GM08714 (cell line): Measurements from ENCODE around the gene AP1M1.
"Not testable (repeated sequence)": the region's sequence is repeated elsewhere in the genome, so short reads cannot be mapped to it uniquely, and the experiment has no call there.

Source experiments
- H3K4me3 ChIP-seq: fragments of 200-500 bp; sonication (Bioruptor generic); 2 replicates; pipeline ENCODE4 v1.5.1; 2014; ENCODE audit warnings: mild to moderate bottlenecking, low read length, inconsistent platforms
- ZNF274 ChIP-seq: IDR thresholded peaks from 2 replicates; pipeline ENCODE4 v1.6.1; 2012; ENCODE audit warnings: mild to moderate bottlenecking, low read depth, low read length

AP1M1 gene

DNA sequence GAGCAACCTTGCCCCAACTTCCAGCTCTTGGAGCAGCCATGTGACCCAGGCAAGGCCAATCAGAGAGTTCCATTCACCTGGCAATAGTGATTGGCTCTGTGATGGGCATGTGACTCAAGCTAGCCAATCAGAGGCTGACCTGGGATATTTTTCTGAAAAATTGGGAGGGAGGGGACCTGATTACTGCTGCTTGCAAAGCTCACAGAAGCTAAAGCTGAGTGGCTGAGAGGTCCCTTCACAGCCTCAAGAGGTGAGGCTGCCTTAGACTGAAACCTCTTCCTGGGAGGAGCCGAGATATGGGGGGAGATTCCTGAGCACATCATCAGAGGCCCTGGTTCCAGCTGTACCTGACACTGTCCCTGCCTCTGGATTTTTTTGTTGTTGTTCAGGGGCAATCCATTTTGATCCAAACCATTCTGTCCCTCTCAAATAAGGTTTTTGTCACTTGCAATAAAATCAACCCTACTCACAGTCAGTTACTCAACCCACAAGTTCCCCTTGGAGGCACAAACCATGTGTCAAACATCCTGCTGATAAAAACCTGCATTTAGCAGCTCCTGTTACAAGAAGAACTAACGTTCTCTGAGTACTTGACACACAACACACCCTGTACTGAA, 29.1 kb upstream of the AP1M1 start:
- no peak for TF ChIP-seq ZNF274
- no peak overlapping the region for H3K4me3 ChIP-seq

DNA sequence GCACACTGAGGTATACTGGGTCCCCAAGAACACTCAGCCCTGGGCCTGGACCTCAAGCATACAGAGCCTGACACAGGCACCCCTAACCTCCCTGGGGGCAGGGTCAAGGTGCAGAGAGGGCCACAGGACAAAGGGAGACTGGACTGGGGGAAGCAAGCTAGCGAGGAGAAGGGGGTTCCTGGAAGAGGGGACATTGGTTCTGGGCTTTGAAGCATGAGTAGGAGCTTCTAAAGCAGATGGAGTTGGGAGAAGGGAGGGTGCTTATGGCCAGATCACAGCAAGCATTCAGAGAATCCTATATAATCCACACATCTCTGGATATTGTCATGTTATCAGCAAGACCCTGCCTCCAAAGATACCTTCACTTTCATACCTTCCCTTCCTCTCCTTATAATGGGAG, 27.6 kb upstream of the AP1M1 start:
- no peak overlapping the region for H3K4me3 ChIP-seq
- TF ChIP-seq ZNF274 = no peak

DNA sequence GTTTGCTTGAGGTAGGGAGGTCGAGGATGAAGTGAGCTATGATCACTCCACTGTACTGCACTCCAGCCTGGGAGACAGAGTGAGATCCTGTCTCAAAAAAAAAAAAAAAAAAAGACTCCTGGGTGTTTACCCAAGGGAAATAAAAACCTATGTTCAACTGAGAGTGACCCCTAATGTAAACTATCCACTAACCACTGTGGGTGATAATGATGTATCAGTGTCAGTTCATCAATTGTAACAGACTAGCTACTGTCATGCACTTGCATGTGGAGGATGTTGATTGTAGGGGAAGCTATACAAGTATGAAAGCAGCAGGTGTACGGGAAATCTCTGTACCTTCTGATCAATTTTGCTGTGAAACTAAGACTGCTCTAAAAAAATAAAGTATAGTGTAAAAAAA, 21.8 kb upstream of the AP1M1 start:
- no peak for TF ChIP-seq ZNF274
- H3K4me3 ChIP-seq = no peak overlapping the region

DNA sequence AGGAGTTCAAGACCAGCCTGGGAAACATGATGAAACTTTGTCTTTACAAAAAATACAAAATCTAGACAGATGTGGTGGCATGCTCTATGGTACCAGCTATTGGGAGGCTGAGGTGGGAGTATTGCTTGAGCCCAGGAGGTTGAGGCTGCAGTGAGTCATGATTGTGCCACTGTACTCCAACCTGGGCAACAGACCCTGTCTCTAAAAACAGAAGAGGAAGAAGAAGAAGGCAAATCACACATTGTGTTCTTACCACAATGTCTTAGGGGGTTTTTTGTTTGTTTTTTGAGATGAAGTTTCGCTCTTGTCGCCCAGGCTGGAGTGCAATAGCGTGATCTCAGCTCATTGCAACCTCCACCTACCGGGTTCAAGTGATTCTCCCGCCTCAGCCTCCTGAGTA, 18.8 kb upstream of the AP1M1 start:
- H3K4me3 ChIP-seq = not testable (repeated sequence)

DNA sequence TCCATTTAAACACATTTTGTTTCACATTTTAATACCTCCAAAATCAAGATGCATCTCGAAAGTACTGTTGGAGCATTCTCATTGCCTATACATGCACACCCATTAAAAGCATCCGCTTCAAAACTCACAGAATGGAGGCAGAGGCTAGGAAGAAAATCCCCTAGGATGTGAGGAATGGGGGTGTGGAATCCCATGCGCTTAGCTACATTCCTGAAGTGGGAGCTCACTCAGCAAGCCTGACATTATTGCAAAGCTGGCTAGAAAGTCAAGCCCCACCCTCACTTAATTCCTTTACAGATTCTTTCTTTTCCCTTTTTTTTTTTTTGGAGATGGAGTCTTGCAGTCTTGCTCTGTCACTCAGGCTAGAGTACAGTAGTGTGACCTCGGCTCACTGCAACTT, 17.1 kb upstream of the AP1M1 start:
- H3K4me3 ChIP-seq = no peak overlapping the region
- TF ChIP-seq ZNF274 = no peak

DNA sequence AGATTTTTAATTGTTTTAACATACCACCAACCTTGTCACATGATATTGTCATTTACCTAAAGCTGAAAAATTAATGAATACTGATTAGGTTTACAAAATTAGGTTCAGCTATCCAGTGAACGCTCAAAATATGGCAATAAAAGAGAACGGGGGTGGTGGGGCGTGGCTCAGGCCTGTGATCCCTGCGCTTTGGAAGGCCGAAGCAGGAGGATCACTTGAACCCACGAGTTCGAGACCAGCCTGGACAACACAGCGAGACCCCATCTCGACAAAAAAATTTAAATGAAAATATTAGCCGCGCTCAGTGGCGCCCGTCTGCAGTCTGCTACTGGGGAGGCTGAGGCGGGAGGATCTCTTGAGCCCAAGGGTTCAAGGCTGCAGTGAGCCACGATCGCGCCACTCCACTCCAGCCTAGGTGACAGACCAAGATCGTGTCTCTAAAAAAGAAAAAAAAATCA, 13.0 kb upstream of the AP1M1 start:
- peak overlapping the region; percentile 50; the same call in 1 of the 2 replicates for H3K4me3 ChIP-seq
- no peak for TF ChIP-seq ZNF274

DNA sequence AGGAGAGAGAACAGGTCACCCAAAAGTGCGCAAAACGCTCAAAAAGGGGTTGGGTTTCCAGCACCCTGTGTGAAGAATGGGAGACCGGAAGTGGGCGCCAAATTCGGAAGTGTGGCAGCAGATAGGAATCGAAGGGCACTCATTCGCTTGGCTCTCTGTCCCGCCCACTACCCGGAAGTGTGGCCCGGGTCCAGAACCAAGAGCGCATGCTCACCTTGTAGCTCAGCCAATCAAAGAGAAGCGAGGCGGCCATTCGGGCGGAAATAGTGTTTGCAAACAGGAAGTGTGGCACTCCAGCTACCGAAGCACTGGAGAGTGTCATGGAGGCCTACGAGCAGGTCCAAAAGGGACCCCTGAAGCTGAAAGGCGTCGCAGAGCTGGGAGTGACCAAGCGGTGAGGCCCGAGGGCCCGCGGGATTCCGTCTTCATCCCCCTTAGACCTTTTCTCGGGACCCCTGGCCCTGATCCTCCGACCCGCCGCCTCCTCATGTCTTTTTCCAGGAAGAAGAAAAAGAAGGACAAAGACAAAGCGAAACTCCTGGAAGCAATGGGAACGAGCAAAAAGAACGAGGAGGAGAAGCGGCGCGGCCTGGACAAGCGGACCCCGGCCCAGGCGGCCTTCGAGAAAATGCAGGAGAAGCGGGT, 12.5 kb upstream of the AP1M1 start, which contains the start of gene FAM32A:
Gene FAM32A, plus strand, starts transcription at position 288 of the 645 bp plus-strand sequence. Its CDS starts 33 bp downstream, at position 321.
- peak within 1 kb of the TSS; percentile 87 for H3K4me3 ChIP-seq
- TF ChIP-seq ZNF274 = no peak

DNA sequence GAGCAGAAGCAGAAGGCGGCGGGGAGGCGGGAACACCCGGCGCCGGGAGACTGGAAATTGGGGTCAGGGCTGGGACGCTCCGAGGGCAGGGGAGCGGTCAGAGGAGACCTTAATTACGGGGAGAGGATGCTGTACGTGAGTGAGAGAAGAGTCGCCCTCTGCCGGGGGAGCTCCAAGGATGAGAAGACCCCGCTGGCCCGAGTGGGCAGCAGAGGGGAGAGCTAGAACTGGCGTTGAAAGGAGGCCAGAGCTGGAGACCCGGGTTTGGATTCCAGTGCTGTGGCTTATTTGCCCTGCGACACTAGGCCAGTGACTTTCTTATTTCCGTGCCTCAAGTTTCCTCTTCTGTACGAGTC, 12.0 kb upstream of the AP1M1 start:
- no peak for TF ChIP-seq ZNF274
- H3K4me3 ChIP-seq = peak overlapping the region; percentile 87

DNA sequence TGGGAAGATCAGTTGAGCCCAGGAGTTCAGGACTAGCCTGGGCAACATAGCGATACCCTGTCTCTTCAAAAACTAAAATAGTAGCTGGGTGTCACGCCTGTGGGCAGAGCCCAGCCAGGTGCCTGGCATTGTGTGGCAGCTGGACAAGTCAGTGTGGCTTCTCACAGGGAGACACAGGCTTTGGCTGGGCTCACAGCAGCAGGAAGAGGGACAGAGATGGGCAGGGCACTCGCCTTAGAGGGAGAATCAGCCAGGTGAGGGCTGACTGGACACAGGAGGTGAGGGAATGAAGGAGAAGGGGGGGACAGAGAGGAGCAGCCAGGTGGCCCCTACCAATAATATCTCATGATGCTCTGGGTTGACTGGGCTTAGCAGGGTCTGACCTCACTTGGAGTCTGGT, 9.2 kb upstream of the AP1M1 start:
- H3K4me3 ChIP-seq = no peak overlapping the region
- no peak for TF ChIP-seq ZNF274

DNA sequence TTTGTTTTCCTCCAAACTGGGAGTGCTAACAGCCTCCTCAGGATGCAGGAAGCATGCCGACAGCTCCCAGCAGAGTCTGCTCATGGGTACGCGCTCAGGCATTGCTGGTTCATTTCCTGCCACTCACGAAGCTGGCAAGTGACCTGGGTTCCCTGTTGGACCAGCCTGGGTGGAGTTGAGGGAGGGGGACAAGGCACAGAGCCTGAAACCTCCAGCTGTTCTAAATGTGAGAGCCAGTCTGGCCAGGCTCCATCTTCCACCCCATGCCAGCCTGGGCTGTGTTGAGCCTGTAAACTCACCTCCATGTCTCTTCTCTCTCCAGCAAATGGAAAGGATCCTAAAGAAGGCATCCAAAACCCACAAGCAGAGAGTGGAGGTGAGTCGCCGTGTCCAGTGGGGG, 7.5 kb upstream of the AP1M1 start:
- no peak for TF ChIP-seq ZNF274
- H3K4me3 ChIP-seq = no peak overlapping the region

DNA sequence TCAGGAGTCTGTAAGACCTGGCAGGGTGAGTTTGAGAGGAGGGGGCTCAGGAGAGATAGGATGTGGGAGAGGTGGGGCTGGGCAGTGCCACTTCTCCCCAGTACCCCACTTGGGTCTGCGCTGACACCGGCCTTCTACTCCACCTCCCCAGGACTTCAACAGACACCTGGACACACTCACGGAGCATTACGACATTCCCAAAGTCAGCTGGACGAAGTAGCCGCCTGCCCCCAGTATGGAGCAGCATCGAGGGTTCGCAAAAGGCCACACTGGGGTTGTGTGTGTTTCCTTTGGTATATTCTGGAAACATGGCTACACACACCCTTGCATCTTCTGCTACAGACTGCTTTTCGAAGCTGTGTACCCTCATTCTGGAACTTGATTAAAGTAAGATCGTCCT, 7.0 kb upstream of the AP1M1 start:
- TF ChIP-seq ZNF274 = no peak

DNA sequence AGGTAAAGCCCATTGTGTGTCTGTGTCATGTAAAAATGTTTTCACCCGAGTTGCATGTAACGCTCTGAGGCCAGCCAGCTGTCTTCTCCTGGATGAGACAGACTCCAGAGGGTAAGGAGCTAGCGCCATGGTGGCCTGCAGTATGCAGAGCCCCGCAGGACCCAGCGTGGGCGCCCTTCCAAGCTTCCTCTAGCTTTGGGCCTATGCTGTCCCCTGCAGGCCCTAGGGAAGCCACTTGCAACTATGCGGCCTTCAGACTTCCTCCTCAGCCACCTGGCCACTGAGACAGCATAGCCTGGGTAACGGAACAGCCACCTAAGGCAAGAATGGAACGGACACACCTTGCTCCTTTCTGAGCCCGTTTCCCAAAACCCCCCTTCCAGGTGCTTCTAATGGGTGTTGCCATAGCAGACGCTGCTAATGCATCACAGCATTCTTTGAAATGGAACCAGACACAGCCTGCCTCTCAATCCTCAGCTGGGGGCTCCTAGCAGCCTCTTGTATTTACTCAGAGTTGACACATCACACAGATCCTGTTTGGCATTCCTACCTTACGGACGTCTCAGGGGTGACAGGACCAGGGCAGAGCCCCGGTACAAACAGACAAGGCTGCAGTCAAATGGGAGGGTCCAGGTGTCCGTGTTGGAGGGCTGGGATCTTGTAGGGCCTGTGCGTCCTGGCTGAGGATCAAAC, 6.3 kb upstream of the AP1M1 start:
- no peak overlapping the region for H3K4me3 ChIP-seq
- TF ChIP-seq ZNF274 = no peak

More for the DNA sequence above, 7.0 kb upstream of the AP1M1 start:
- no peak overlapping the region for H3K4me3 ChIP-seq

DNA sequence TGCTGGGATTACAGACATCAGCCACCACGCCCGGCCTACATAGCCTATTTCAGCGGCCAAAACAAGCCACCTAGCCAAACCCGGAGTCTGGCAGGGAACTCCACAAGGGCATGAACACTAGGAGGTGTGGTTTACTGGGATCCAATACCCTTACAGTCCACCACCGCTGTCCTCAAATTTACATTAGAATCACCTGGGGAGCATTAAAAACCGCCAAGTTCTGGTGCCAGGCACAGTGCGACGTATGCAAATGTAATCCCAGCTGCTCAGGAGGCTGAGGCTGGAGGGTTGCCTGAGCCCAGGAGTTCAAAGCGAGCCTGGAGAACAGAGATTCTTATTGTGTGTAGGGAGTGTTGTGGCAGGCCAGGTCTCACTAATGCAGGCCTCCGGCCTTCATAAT, 4.2 kb upstream of the AP1M1 start:
- H3K4me3 ChIP-seq = no peak overlapping the region
- TF ChIP-seq ZNF274 = no peak

DNA sequence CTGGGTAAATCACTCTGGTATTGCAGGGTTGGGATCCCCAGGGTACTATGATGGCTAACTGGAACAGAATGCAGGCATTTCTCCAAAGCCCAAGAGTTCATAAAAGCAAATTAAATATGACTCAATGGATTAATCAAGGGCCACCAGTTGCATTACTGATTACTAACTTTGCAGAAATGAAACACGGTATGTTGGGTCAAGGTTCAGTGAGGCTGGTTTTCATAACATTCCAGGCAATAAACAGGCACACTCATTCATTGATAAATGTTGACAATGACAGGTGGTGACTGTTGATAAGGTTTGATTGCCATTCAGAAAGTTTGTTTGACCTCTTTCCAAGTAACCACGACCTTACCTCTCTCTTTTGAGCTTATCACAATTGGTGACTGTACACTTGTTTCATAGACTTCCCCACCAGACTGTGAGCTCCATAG, 506 bp upstream of the AP1M1 start:
- no peak for TF ChIP-seq ZNF274

DNA sequence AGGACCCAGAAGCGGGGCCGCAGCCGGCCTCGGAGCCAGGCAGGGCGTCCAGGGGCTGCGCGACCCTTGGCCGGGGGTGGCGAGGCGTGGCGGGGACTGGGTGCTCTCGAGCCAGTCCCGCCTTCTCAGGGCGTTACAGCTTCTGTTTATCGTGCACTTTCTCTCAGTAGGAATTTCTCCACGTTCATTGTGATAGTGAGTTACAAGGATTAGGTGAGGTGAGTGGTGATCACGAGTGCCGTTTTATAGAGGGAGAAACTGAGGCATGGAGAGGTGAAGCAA, 600 bp downstream of the AP1M1 start:
- no peak for TF ChIP-seq ZNF274
- H3K4me3 ChIP-seq = peak overlapping the region; percentile 87

More for the DNA sequence above, 506 bp upstream of the AP1M1 start:
- H3K4me3 ChIP-seq = peak overlapping the region; percentile 87
